ENCODE measurements around the gene BAX.

DNA sequence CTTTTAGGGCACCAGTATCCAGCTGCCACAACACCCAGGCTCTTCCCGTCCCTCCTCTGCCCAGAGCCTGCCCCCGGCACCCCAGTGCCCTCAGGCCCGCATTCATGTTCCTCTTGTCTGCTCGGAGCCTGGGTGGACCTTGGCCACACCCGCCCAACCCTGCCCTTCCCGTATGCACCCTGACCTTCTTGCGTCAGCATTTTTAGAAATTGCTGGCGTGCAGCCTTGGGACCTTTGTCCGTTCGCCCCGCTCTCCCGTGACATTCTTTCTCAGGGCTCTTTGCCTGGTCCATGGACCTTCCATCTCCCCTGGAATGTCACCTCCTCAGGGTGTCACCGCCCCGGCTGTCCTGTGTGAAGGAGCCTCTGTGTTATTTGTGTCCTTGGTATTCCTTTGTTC is 47.0 kb upstream of the BAX start:
- TF ChIP-seq, protein P1, sequence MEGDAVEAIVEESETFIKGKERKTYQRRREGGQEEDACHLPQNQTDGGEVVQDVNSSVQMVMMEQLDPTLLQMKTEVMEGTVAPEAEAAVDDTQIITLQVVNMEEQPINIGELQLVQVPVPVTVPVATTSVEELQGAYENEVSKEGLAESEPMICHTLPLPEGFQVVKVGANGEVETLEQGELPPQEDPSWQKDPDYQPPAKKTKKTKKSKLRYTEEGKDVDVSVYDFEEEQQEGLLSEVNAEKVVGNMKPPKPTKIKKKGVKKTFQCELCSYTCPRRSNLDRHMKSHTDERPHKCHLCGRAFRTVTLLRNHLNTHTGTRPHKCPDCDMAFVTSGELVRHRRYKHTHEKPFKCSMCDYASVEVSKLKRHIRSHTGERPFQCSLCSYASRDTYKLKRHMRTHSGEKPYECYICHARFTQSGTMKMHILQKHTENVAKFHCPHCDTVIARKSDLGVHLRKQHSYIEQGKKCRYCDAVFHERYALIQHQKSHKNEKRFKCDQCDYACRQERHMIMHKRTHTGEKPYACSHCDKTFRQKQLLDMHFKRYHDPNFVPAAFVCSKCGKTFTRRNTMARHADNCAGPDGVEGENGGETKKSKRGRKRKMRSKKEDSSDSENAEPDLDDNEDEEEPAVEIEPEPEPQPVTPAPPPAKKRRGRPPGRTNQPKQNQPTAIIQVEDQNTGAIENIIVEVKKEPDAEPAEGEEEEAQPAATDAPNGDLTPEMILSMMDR (IDR thresholded peaks at IDR 0.05) = no peak
- TF ChIP-seq POLR2A (IDR thresholded peaks at IDR 0.05) = no peak

Measured in body of pancreas (tissue), 4 donors.